ENCODE data around the gene KLHL11. TPM values are rescaled to one million over a fixed set of nuclear protein-coding genes. Genes with fewer than 3 reads are reported as not detected.

KLHL11 gene
- total RNA-seq, 2 donors from 2014 or later = 24.2 to 45.0 TPM

- DNase-seq (ENCODE audit: low spot score) = no peak
- WGBS = 87% methylated on average over 8 of the region's 8 CpGs
- H3K9me3 ChIP-seq = no peaks in the 10 kb centered on the region
- no peak overlapping the region for H3K4me3 ChIP-seq
- no peaks in the 10 kb centered on the region for H3K36me3 ChIP-seq
- H3K27me3 ChIP-seq (replicated peaks; ENCODE audit: insufficient read depth) = no peaks in the 10 kb centered on the region
- intact Hi-C loops (cut with DNase I) = no loop called here
- H3K4me1 ChIP-seq (replicated peaks) = peaks cover 8% of the 10 kb centered on the region
- TF ChIP-seq POLR2A (IDR thresholded peaks at IDR 0.05) (no peak), POLR2AphosphoS5 (IDR thresholded peaks at IDR 0.05) (no peak), CTCF (IDR thresholded peaks at IDR 0.05) (no peak)
- no peak overlapping the region for H3K27ac ChIP-seq
These were observed 58.4 kb downstream of the KLHL11 start for GRCh38 chr17:41806685-41807445.

Small RNA genes within 50 kb of the gene (small RNA-seq; reads per million reads assigned to genes)
- gene AC125257.2 = 0 reads per million in 2 donors

Other genes with a start within 250 kb of the KLHL11 start
- gene KRT17, start 240.8 kb downstream of the KLHL11 start, total RNA-seq = 100 to 1,000 TPM; 201 to 360 TPM
- gene EIF1, start 176.5 kb downstream of the KLHL11 start, total RNA-seq = 100 to 1,000 TPM; 136 to 320 TPM
- gene GAST, start 153.1 kb downstream of the KLHL11 start, total RNA-seq = not detected
- gene HAP1, start 130.8 kb downstream of the KLHL11 start, total RNA-seq = 1 to 10 TPM in 1 of 2 donors, under 1 TPM in 1; 0.55 to 3.6 TPM
- 100 to 1,000 TPM; 146 to 266 TPM for gene JUP, start 78.7 kb downstream of the KLHL11 start, total RNA-seq
- gene P3H4, start 53.5 kb downstream of the KLHL11 start, total RNA-seq = 10 to 100 TPM; 15.8 to 19.6 TPM
- 10 to 100 TPM; 24.5 to 50.2 TPM for gene FKBP10, start 52.4 kb downstream of the KLHL11 start, total RNA-seq
- 10 to 100 TPM; 53.9 to 67.2 TPM for gene NT5C3B, start 29.2 kb downstream of the KLHL11 start, total RNA-seq
- 1 to 10 TPM in 1 of 2 donors, under 1 TPM in 1; 0.14 to 6.5 TPM for gene KLHL10, start 27.6 kb downstream of the KLHL11 start, total RNA-seq
- 100 to 1,000 TPM; 114 to 203 TPM for gene ACLY, start 53.5 kb upstream of the KLHL11 start, total RNA-seq
- gene ODAD4, start 65.2 kb upstream of the KLHL11 start, total RNA-seq = 1 to 10 TPM in 1 of 2 donors, under 1 TPM in 1; 0.55 to 4.3 TPM
- gene CNP, start 101.4 kb upstream of the KLHL11 start, total RNA-seq = 100 to 1,000 TPM in 1 of 2 donors, 10 to 100 TPM in 1; 85.8 to 117 TPM
- 10 to 100 TPM; 57.8 to 60.4 TPM for gene DNAJC7, start 152.0 kb upstream of the KLHL11 start, total RNA-seq
- 10 to 100 TPM; 38.8 to 98.8 TPM for gene NKIRAS2, start 154.7 kb upstream of the KLHL11 start, total RNA-seq
- gene C17orf113, start 185.2 kb upstream of the KLHL11 start, total RNA-seq = 1 to 10 TPM; 4.2 to 4.8 TPM
- gene ZNF385C, start 233.1 kb upstream of the KLHL11 start, total RNA-seq = 10 to 100 TPM in 1 of 2 donors, 1 to 10 TPM in 1; 2.3 to 11.8 TPM
- gene DHX58, start 247.3 kb upstream of the KLHL11 start, total RNA-seq = 10 to 100 TPM; 26.7 to 38.6 TPM